Mucosa of gallbladder (tissue), 1 donor: ENCODE data around the gene AKR1C3. TPM values are rescaled to one million over a fixed set of nuclear protein-coding genes. Genes with fewer than 3 reads are reported as not detected.
"Not testable (repeated sequence)": the region's sequence is repeated elsewhere in the genome, so short reads cannot be mapped to it uniquely, and the experiment has no call there.

Experiments used
- DNase-seq: peaks from one replicate; pipeline ENCODE4 v3.0.0-alpha.2; 2020; ENCODE audit warnings: low spot score
- total RNA-seq: library from RNA; stranded (reverse); gene quantifications from one replicate; pipeline ENCODE4 v1.2.1, GENCODE V29; 2021
- donor health status: DM: no; HTN: no; CAD: no.

Gene AKR1C3
- 553 TPM for total RNA-seq

DNA sequence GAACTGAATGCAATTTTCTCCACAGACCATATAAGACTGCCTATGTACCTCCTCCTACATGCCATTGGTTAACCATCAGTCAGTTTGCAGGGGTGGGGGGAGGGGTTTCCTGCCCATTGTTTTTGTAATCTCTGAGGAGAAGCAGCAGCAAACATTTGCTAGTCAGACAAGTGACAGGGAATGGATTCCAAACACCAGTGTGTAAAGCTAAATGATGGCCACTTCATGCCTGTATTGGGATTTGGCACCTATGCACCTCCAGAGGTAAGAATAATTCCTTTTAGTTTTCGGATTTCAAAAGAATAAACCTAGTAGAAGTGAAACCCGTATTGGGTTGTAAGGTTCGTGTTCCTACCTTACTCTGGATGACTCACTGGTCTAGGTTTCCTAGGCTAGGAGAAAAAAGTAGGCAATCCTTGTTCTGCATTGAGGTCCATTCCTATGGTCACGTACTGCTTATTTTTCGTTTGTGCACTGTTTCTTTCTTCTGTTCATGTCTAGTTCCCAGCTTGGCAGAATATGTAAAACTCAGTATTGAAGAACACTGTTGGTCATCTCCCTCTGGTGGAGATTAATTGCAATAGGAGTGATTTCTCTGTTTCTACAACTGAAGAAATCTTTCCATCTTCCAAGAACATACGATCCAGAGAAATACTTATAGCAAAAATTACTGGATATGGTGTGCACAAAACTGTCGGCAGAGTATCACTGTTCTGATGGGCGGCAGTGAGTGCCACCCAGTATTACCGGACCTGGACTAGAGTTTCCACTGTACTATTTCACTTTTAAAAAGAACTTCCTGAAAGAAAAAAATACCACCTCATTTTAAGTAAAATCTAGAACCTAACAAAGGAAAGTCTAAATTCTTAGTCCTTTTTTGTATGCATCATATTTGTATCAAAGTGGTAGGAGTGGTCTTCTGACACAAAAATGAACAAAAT lies at the start of gene AKR1C3:
AKR1C3 (plus strand) TSS at position 150 of the 941 bp plus-strand sequence; CDS start at position 181, 31 bp downstream.
- DNase-seq = peak; percentile 44

DNA sequence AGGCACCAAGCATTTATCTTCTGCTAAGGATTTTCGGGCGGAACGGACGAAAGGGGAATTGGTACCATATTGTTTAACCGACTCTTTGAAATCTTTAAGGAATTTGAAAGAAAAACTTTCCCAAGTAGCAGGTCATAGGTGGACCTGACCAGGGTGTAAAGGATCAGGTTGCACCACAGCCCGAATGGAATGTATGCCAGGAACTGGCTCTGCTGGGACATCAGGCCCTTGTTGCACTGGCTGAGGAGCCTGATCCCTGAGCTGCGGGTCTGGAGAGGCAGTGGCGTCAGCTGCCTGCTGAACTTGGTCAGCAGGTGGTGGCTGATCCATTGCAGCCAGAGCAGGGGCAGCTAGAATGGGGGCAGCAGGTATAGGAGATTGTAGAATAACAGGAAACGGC lies 49.1 kb upstream of the AKR1C3 start:
- DNase-seq = no peak

DNA sequence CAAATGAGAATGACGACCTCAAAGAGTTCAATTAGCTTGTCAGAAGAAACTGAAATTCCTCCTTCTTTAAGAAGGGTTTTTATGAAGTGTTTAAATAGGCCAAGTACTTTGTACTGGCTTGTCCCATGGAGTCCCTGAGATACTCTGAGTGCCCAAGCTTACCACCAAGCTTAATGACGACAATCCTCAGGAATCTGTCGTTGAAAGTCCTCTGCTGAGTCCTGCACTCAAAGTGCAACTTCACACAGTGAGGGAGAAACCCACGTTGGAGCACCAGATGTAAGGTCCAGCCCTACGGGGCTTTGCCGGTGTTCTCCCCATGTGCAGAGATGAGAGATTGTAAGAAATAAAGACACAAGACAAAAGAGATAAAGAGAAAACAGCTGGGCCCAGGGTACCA lies 47.8 kb upstream of the AKR1C3 start:
- no peak for DNase-seq

DNA sequence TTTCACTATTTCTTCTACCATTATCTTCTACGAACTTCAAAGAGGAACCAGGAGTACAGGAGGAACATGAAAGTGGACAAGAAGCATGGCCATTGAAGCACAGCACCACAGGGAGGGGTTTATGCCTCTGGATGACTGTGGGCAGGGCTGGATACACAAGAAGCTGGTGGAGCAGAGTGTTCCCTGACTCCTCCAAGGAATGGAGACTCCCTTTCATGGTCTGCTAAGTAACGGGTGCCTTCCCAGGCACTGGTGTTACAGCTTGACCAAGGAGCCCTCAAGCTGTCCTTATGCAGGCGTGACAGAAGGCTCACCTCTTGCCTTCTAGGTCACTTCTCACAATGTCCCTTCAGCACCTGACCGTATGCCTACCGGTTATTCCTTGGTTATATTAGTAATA lies 47.2 kb upstream of the AKR1C3 start:
- DNase-seq = peak; percentile 61

DNA sequence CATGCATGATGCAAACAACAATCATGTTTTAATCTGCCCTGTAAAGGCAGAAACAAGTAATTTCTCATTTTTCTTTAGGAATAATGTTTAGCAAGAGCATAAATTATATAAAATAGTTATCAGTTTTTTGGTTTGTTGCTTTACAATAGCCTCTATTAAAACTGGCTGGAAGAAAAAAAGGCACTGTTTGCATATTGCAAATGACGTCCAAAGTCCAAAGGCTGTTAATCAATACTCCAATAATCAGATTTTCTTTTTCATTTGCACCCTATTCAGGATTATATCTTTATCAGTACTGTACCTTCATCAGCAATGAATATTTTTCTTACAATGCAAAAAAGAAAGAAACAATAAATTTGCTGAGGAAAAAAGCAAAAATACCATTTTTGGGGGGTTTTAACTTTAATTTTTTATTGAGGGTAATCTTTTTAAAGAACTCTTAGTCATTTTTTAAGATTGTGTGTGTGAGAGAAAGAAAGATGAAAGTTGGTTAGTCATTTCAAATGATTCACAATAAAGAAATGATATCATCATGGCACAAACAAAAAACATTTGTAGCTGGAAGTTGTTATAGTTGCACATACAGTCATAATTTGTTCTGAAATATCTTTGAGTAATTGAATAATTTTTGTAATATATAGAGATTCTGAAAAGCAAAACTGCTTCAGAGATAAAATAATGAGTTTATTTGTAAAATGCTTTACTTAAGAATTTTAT lies 46.1 kb upstream of the AKR1C3 start:
- DNase-seq = no peak

DNA sequence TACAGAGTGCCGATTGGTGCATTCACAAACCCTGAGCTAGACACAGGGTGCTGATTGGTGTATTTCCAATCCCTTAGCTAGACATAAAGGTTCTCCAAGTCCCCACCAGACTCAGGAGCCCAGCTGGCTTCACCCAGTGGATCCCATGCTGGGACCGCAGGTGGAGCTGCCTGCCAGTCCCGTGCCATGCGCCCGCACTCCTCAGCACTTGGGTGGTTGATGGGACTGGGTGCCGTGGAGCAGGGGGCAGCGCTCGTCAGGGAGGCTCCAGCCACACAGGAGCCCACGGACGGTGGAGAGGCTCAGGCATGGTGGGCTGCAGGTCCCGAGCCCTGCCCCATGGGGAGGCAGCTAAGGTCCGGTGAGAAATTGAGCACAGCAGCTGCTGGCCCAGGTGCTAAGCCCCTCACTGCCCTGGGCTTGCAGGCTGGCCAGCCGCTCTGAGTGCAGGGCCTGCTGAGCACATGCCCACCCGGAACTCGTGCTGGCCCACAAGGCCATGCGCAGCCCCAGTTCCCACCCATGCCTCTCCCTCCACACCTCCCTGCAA lies 41.2 kb upstream of the AKR1C3 start:
- DNase-seq = not testable (repeated sequence)

DNA sequence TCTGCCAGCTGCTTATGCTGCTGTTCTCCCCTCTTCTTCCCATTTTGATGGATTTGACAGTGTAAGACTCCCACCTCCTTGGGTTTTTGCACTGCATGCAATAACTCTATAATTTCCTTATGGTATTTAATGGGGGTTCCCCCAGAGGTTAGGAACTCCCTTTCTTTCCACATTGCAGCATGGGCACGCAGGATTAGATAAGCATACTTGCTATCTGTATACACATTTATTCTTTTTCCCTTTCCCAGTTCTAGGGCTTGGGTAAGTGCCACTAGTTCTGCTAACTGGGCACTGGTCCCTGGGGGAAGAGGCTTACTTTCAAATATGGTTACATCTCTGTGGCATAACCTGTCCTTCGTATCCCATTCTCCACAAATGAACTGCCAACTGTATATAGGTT lies 39.4 kb upstream of the AKR1C3 start:
- not testable (repeated sequence) for DNase-seq

DNA sequence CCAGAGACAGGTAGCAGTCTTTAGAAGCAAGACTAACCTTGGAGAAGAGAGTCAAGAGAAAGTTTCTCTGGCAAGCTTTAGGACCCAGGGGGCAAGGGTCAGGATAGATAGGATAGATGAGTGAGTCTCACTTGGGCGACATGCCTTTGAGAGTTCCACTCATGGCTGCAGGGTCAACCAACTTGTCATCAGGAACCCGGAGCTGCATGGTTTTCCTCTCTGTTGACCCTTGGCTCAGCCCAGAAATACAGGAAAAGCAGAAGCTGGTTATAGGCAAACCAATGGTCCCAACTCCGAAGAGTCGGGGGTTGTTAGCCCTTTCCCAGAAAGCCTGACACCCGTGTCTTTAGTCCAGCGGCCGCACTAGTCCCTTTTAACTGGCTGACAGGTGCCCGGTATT lies 34.9 kb upstream of the AKR1C3 start:
- DNase-seq = not testable (repeated sequence)

DNA sequence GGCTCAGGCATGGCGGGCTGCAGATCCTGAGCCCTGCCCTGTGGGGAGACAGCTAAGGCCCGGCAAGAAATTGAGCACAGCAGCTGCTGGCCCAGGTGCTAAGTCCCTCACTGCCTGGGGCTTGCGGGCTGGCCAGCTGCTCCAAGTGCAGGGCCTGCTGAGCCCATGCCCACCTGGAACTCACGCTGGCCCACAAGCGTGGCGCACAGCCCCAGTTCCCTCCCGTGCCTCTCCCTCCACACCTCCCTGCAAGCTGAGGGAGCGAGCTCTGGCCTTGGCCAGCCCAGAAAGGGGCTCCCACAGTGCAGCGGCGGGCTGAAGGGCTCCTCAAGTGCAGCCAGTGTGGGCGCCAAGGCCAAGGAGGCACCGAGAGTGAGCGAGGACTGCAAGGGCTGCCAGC lies 33.4 kb upstream of the AKR1C3 start:
- DNase-seq = not testable (repeated sequence)

DNA sequence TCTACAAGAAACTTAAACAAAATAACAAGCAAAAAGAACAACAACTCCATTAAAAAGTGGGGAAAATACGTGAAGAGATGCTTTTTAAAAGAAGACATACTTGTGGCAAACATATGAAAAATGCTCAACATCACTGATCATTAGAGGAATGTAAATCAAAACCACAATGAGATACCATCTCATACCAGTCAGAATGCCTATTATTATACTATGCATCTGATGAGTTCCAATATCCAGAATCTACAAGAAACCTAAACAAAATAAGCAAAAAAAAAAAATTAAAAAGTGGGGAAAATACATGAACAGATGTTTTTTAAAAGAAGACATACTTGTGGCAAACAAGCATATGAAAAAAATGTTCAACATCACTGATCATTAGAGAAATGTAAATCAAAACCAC lies 29.6 kb upstream of the AKR1C3 start:
- DNase-seq = no peak

DNA sequence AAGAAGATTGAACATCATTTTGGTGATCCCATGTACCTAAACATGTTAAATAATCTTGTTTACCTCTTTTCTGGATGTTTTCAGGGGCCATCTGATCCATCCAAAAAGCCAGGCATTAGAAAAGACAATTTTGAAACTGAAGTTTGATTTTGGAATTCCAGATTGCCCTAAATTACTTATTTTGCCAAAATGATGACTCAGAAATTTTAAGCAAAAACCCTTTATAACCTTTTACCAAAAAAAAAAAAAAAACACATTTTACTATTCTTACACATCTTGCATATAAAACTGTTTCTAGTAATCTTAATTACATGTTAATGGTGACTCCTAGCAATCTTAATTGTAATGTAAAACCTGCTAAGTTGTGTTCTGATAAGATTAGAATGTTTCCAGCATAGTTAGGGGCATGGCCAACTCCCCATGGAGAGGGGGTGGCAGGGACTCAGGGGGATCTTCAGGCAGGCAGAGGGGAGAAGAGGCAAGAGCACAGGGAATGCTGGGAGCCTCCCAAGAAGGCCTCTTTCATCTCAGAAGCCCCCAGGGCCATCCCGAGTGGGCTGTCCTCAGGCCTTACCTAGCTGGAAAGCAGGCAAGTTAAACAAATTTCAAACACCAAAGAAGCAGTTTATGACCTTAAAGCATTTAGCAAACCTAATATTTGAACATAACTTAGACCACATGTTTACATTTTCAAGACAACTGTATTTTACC lies 25.8 kb upstream of the AKR1C3 start:
- DNase-seq = no peak

DNA sequence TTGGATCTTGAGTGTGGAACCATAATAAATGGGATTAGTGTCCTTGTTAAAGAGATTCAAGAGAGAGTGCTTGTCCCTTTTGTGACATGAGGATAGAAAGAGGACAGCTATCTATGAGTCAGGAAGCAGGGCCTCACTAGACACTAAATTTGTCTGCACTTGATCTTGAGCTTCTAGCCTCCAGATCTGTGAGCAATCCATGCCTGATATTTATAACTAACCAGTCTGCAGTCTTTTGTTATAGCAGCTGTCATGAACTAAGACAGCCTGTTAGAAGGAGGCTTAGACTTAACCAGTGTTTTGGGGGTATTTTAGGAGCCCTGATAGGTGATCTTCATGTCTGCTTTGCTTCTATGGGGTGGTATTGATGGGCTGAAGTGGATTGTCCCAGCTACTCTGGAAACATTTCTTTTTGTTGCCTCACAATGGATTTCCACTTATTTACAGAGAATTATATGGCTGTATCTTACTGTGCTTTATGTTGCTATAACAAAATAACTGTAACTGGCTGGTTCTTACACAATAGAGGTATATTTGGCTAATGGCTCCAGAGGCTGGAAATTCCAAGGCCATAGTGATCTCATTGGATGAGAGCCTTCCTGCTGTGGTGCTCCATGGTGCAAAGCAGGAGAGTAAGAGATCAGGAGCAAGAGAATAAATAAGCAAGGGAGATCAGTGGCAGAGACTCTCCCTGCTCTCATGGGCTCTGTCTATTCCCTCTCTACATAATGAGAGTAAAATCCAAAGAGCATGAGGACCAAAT lies 23.4 kb upstream of the AKR1C3 start:
- DNase-seq = no peak

DNA sequence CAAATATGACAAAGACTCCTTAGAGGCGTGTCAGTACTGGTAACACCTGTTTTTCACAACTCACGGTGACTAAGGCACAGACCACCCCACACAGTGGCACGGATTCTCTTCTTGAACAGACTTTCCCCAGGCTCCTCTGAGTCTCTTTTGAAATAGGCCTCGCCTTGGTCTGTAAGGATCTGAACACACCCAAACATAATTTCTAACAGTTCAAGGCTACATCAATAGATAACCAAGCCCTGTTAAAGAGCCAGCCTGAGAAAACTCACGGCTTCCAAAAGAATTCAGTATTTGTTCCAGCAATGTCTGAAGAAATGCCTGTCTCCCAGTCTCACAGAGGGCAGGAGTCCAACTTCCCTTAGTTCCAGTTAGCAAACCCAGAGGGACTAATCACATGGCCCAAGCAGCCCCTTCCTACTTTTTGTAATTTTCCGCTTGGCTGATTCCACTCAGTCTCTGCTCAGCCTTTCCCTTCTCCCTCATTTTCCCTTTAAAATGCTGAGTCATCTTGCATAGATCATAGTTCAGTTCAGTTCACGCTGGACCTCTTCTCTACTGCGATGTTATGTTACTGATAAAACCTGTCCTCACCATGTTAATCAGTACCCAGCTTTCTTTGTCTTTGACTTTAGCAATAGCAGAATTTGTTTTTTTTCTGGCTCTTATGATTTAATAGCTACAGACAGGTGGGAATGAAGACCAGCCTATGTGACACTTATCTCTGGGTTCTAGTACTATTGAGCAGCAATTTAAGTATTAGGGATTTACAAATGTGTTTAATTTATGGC lies 22.6 kb upstream of the AKR1C3 start:
- peak; percentile 83 for DNase-seq

DNA sequence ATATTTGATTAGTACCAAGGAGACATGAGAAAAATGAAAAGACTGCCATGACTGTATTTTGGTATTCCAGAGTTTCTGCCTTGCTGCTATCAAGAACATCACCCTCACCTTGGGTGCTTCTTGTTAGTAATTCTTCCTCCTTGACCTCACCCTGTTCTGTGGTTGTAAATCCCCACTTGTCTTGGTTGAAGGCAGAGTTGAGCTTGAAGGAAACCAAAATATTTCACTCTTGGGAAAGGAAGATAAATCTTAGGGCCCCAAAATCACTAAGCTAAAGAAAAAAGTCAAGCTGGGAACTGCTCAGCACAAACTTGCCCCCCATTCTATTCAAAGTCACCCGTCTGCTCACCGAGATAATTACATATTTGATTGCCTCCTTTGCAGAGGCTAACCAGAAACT lies 20.6 kb upstream of the AKR1C3 start:
- no peak for DNase-seq

DNA sequence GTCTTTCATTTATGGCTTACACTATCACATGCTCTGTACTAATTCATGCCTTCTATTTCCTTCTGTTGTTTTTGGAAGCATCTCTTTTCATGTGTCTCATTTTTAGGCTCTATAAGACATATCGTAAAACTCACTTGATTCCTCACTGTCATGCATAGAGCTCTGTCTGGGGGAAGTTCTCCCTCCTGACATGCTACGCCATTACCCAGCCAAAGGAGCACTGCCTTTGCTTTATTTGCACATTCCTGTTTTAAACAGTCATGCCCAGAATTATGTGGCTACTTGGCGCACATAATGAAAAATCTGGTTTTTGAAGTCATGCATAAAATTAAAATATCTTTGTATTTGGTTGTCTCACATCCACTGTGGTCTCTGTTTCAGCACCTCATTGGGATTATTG lies 17.6 kb upstream of the AKR1C3 start:
- DNase-seq = no peak

DNA sequence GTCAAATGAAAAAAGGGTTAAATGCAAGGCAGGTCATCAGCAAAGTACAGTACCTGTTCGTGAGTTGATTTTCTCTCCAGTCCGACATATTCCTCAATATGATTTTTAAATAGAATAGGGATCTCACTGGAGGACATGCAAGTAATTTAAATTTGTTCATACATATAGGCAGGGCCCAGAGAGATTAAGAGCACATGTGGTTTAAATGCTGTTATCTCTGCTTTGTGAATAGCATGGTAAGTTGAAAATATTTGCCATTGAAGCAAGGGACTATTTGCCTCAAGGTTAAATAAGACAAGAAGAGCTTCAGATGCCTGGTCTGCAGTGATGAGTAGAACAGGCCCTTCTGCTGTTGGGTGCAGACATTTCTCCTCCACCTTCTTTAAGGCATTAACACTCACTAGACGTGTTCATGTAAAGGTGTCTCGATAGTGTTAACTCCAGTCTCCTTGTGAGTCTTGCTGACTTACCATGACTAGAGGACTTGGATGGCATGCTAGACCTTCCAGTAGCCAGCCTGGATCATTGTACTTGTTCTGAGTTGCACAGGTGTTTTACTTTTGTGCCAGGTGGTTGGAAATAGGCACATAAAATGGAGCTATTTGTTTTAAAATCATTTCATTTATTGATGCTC lies 15.6 kb upstream of the AKR1C3 start:
- no peak for DNase-seq

DNA sequence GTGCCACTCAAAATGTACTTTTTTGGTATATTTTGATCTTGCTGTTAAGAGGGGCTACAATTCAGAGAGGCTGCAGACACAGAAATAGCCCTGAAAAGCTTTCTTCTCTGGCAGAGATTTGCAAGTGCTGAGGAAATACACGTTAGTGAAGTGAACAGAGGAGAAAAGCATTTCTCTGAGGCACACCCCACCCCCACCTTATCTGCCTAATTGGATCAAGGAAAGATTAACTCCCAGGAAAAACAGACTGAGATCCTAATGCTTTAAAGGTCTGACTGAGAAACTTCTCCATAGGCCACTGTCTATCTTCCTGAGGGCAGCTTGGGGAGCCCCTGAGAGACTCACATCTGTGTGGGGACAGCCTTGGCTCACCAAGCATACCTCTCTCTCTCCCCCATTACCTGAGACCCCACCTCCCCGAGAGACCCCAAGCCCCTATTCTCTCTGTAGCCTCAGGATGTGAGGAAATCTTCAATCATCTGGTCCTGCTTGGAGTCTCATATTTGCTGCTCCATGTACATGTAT lies 14.8 kb upstream of the AKR1C3 start:
- no peak for DNase-seq

DNA sequence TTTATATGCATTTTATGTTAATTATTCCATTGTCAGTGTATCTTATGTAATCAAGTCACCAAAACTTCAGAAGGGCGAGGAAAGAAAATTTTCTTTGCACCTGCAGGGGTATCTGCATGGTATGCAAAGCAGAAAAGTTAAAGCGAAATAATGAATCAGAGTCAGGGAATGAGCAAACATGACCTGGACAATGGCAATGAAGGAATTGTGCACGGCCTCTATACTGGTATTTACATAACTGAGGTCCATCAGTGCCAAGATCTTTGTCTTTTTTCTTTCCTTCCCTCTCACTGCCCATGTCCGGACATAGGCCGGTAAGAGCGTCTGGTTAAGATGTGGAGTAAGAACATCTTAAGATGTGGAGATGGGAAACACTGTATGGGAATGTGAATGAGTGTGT lies 14.4 kb upstream of the AKR1C3 start:
- no peak for DNase-seq

DNA sequence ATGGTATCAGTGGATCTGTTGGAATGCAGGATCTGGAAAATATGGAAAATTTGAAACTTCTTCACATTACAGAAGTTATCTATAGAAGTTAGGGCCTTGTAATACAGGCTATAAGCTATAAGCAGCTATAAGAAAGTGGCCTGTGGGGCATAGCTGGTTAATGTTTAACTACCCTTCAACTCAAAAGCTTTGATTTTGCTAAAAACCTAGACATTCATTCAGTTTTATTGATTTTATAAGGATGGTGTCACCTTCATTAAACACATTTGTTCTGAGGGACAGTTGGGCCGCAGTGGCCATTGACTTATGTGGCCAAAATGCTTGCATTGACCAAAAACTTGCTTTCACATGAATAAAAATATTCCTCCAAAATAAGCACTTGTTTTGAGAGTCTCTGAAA lies 13.1 kb upstream of the AKR1C3 start:
- DNase-seq = no peak
